ENCODE measurements around the gene MMP13. TPM values are rescaled to one million over a fixed set of nuclear protein-coding genes. Genes with fewer than 3 reads are reported as not detected.

MMP13 gene
- total and polyA plus RNA-seq, 9 of the 15 experiments (the other 6 are each of a cell fraction or from before 2014, with no cell fraction given), result not detected

DNA sequence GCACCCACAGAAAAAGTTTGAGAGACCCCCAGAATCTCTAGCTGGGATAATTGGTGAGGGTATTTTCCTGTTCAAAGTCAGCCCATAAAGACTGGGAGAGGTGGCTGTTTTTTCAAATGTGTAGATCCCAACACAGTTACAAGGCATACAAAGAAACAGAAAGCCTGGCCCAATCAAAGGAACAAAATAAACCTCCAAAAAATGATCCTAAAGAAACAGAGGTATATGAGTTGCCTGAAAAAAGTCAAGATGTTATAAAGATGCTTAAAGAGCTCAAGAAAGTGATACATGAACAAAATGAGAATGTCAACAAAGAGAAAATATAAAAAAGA, 40.5 kb downstream of the MMP13 start:
- no peaks in the 10 kb centered on the region for H3K4me1 ChIP-seq (replicated peaks in 1 of 2; ENCODE audit: control insufficient read depth in 2 of 2, insufficient read depth in 2 of 2, low read length in 2 of 2)
- in situ Hi-C loops (cut with MboI) (no loop called here), intact Hi-C loops (cut with micrococcal nuclease) (no loop called here)
- no peak for TF ChIP-seq BRCA1 (IDR thresholded peaks at IDR 0.05)
- no peak for TF ChIP-seq BRCA1 (CRISPR knock-in tag; IDR thresholded peaks at IDR 0.05)
- no peak for TF ChIP-seq MCM7 (IDR thresholded peaks at IDR 0.05)
- TF ChIP-seq, protein P1, sequence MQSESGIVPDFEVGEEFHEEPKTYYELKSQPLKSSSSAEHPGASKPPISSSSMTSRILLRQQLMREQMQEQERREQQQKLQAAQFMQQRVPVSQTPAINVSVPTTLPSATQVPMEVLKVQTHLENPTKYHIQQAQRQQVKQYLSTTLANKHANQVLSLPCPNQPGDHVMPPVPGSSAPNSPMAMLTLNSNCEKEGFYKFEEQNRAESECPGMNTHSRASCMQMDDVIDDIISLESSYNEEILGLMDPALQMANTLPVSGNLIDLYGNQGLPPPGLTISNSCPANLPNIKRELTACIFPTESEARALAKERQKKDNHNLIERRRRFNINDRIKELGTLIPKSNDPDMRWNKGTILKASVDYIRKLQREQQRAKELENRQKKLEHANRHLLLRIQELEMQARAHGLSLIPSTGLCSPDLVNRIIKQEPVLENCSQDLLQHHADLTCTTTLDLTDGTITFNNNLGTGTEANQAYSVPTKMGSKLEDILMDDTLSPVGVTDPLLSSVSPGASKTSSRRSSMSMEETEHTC (IDR thresholded peaks at IDR 0.05), result no peak
- TF ChIP-seq POLR2AphosphoS2 (IDR thresholded peaks at IDR 0.05; ENCODE audit: low read length), result no peak
- TF ChIP-seq TAF7 (tag; IDR thresholded peaks at IDR 0.05), result no peak
- no peak for TF ChIP-seq MXI1 (IDR thresholded peaks at IDR 0.05; ENCODE audit: low read depth, low read length)
- no peak for TF ChIP-seq SREBF2 (CRISPR knock-in tag; IDR thresholded peaks at IDR 0.05)
- no peaks in the 10 kb centered on the region for H3K36me3 ChIP-seq (ENCODE audit: control insufficient read depth, insufficient read depth, low read length)
- H3K79me2 ChIP-seq (ENCODE audit: control insufficient read depth, insufficient read depth, low read length), result no peaks in the 10 kb centered on the region
- no peaks in the 10 kb centered on the region for H3K9me1 ChIP-seq (ENCODE audit: control insufficient read depth, insufficient read depth, low read length)
- ChIA-PET POLR2A (interaction anchor here (0.8 kb wide), 1 partner anchor 18 kb away, joined by 3 read pairs; no protein-coding TSS in a partner anchor), CTCF (ENCODE audit: low intra/inter-chr PET ratio) (no interaction called here)
- ATAC-seq (no peak), DNase-seq (ENCODE audit: extremely low read depth in 1 of 4, low spot score in 3 of 4) (no peak), FAIRE-seq (no peak)
- no peaks in the 10 kb centered on the region for H3K9me3 ChIP-seq (replicated peaks; ENCODE audit: control insufficient read depth, insufficient read depth, low read depth, low read length)
- H3K27ac ChIP-seq (ENCODE audit: extremely low read depth, low read depth, low read length), result no peak overlapping the region
- no peaks in the 10 kb centered on the region for H4K20me1 ChIP-seq (replicated peaks; ENCODE audit: control insufficient read depth, insufficient read depth, low read length)
- H3K9ac ChIP-seq (ENCODE audit: insufficient read depth in 1 of 2, low read depth in 2 of 2, low read length in 2 of 2), result no peak overlapping the region
- no TSS peak for BruUV-seq (replicated peaks)
- H3K27me3 ChIP-seq (ENCODE audit: control insufficient read depth in 2 of 2, insufficient read depth in 2 of 2, low read length in 2 of 2), result no peaks in the 10 kb centered on the region
- H2AFZ ChIP-seq (ENCODE audit: low read depth, low read length), result no peak overlapping the region
- H3K4me3 ChIP-seq, result no peak overlapping the region
- no peak overlapping the region for H3K4me2 ChIP-seq (ENCODE audit: insufficient read depth, low read length)

All from K562 (cell line).